GM18951 (cell line): ENCODE data around the gene ECHDC1.
"Not testable (repeated sequence)": the region's sequence is repeated elsewhere in the genome, so short reads cannot be mapped to it uniquely, and the experiment has no call there.

ENCODE experiments used
- POLR2A ChIP-seq: IDR thresholded peaks from 4 replicates; pipeline ENCODE4 v1.6.1; 2011; ENCODE audit warnings: mild to moderate bottlenecking; ENCODE audit not compliant: insufficient read length, insufficient read depth; ENCODE audit errors: extremely low read depth
- in situ Hi-C: fragments of 300-500 bp; cut with MboI; formaldehyde crosslinking; loops from one replicate; pipeline ENCODE4 v1.12.0; 2022; ENCODE audit warnings: low sequenced_read_pairs, mixed read lengths, inconsistent platforms; ENCODE audit not compliant: unreplicated experiment

Gene ECHDC1

DNA sequence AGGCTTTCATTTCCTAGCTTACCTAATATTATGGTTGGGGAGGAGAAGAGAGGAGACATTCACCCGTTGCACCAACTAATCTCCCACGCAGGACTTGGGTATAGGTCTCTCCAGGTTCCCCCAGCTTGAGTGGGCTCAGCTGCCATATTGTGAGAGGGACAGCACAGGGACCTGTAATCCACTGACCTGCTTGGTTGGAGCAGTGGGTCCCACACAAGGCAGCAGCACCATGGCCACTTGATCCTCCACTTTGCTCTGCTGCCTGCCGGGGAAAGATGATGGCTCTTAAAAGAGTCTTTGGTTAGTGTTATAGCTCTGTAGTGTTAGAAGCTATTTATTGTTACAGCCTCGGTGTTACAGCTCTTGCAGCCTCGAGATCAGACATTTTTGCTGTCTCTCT, 22.5 kb upstream of the ECHDC1 start:
- in situ Hi-C loops = no loop called here
- no peak for TF ChIP-seq POLR2A

- no peak for TF ChIP-seq POLR2A
- in situ Hi-C loops = no loop called here
These were observed 9.1 kb upstream of the ECHDC1 start for GRCh38 chr6:127352524-127352923.

DNA sequence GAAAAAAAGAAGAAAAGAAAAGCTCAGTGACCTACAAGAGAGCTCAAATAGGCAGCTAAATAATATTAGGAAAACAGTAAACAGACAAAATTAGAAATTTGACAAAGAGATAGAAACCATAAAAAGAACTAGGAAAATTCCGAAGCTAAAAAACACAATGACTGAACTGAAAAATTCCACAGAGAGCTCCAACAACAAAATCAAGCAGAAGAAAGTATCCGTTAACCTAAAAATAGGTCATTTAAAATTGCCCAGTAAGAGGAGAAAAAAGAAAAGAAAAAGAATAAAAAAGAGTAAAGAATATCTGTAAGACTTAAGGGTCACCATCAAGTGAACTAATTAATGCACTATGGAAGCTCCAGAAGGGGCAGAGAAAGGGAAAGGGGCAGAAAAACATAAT, 6.6 kb upstream of the ECHDC1 start:
- in situ Hi-C loops = no loop called here
- no peak for TF ChIP-seq POLR2A

GRCh38 chr6:127348028-127348661, 4.7 kb upstream of the ECHDC1 start:
- in situ Hi-C loops = no loop called here
- no peak for TF ChIP-seq POLR2A

- in situ Hi-C loops = no loop called here
These were observed 3.8 kb upstream of the ECHDC1 start for GRCh38 chr6:127347178-127347577.

DNA sequence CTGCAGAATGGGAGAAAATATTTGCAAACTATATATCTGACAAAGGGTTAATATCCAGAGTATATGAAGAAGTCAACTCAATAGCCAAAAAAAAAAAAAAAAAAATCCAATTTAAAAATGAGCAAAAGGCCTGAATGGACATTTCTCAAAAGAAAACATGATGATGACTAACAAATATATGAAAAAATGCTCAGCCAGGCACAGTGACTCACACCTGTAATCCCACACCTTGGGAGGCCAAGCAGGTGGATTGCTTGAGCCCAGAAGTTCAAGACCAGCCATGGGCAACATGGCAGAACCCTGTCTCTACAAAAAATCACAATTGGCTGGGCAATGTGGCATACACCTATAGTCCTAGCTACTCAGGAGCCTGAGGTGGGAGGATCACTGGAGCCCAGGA, 2.1 kb upstream of the ECHDC1 start:
- in situ Hi-C loops = no loop called here

More at GRCh38 chr6:127347178-127347577, 3.8 kb upstream of the ECHDC1 start:
- TF ChIP-seq POLR2A = no peak

GRCh38 chr6:127343809-127344659, 625 bp upstream of the ECHDC1 start:
- TF ChIP-seq POLR2A = no peak
- in situ Hi-C loops = no loop called here

More for the DNA sequence above, 2.1 kb upstream of the ECHDC1 start:
- no peak for TF ChIP-seq POLR2A

- in situ Hi-C loops = no loop called here
- TF ChIP-seq POLR2A = no peak
These were observed 988 bp downstream of the ECHDC1 start for GRCh38 chr6:127342296-127342945.

DNA sequence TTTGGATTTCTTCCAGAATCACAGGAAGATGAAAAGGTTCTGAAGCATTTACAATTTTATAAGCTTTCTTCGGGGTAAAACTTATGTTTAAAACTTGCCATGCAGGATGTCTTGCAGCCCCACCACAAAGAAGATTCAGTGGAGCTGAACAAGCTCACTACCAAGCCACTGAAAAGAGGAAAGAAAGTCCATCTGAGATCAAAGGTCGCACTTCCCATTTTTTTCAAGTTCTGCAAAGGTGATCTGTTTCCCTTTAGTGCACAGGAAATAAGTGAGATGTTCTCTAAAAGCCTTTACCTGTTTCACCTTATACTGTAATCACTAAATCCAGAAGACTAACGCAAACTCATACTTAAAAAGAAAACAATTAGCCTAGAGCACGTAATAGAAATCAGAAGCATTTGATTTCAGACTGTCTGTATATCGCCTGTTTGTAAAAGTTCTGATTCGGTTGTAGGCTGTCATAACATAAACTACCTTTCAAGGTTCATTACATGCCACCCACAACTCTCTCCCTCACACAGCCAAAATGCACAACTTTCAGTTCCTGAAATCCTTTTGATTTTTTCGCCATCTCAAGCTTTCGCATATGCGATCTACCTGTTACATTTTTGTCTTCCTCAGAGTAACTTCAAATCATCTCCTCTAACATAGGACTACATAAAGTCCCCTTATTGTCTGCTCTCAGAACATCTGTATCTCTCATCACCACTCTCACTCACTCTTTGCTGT, 1.8 kb downstream of the ECHDC1 start:
- TF ChIP-seq POLR2A = no peak
- in situ Hi-C loops = no loop called here

GRCh38 chr6:127340171-127340570, 3.2 kb downstream of the ECHDC1 start:
- TF ChIP-seq POLR2A = no peak
- in situ Hi-C loops = no loop called here

GRCh38 chr6:127338936-127339335, 4.5 kb downstream of the ECHDC1 start:
- TF ChIP-seq POLR2A = no peak
- in situ Hi-C loops = no loop called here

DNA sequence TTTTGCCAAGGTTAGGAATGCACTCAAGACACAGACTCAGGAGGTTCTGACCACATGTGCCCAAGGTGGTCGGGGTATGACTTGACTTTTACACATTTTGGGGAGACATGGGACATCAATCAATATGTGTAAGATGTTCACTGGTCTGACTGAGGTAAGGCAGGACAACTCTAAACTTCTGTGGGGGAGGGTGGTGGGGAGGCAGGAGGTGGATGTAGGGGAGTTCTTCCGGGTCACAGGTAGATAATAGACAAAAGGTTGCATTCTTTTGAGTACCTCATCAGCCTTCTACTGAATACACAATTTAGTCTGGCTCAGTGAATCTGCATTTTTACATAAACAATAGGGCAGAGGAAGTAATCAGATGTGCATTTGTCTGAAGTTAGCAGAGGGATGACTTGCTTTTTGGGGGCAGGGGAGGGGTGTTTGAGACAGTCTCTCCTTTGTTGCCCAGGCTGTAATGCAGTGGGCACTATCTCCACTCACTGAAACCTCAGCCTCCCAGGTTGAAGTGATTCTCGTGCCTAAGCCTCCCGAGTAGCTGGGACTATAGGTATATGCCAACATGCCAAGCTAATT, 10.9 kb downstream of the ECHDC1 start:
- in situ Hi-C loops = no loop called here
- TF ChIP-seq POLR2A = no peak

- in situ Hi-C loops = not testable (repeated sequence)
These were observed 12.2 kb downstream of the ECHDC1 start for GRCh38 chr6:127331256-127331655.
